ENCODE results near the gene POLG2. TPM values are rescaled to one million over a fixed set of nuclear protein-coding genes. Genes with fewer than 3 reads are reported as not detected.
A peak's percentile ranks its signal among the peaks of the same experiment; 100 is the strongest.

Gene POLG2
- total RNA-seq, 1 experiment from 2014 or later = 20.3 TPM

GRCh38 chr17:64448665-64449512, 48.0 kb downstream of the POLG2 start, which contains the start of gene MILR1:
Gene MILR1 (plus strand): TSS chr17:64449115. CDS start chr17:64449169, 54 bp downstream.
- Histone ChIP-seq H3K9me3 (ENCODE audit: low read length) (no peaks in the 10 kb centered on the region), H3K9me2 (replicated peaks; ENCODE audit: low read length) (no peaks in the 10 kb centered on the region), H4K20me1 (ENCODE audit: low read length) (no peaks in the 10 kb centered on the region), H3K27ac (ENCODE audit: low read length) (peak within 1 kb of the TSS; percentile 53), H3K4me2 (ENCODE audit: low read length) (peak within 1 kb of the TSS; percentile 56), H3K27me3 (ENCODE audit: low read length) (no peaks in the 10 kb centered on the region), H2AFZ (ENCODE audit: low read length) (peak within 1 kb of the TSS; percentile 47), H3K79me2 (ENCODE audit: low read length) (no peaks in the 10 kb centered on the region), H3K4me3 (ENCODE audit: low read length) (peak within 1 kb of the TSS; percentile 10), H3F3A (ENCODE audit: low read length, unreplicated experiment) (no peaks in the 10 kb centered on the region), H3K36me3 (ENCODE audit: low read depth, low read length) (no peaks in the 10 kb centered on the region), H3K4me1 (ENCODE audit: insufficient read depth, low read length) (peaks cover 17% of the 10 kb centered on the region), H3K9ac (ENCODE audit: low read length) (no peak within 1 kb of the TSS)
- TSS peak; percentile 68 for BruUV-seq (replicated peaks)
- no peak for TF ChIP-seq CTCF (conservative IDR thresholded peaks at IDR 0.05; ENCODE audit: low read depth, low read length)
- TF ChIP-seq EZH2 (IDR thresholded peaks at IDR 0.05; ENCODE audit: low read length, unreplicated experiment) = no peak
- no peak for TF ChIP-seq EZH2phosphoT487 (IDR thresholded peaks at IDR 0.05; ENCODE audit: borderline replicate concordance, low read length)
- ATAC-seq (peak; percentile 97), DNase-seq (peak; percentile 90)
- CTCF ChIA-PET = interaction anchor here (0.5 kb wide), 1 partner anchor 541 kb away, joined by 3 read pairs; no protein-coding TSS in a partner anchor
- POLR2A ChIA-PET (ENCODE audit: unreplicated experiment) = no interaction called here
- intact Hi-C loops (cut with micrococcal nuclease) = no loop called here

GRCh38 chr17:64447526-64447925, 49.3 kb downstream of the POLG2 start:
- Histone ChIP-seq H3K79me2 (ENCODE audit: low read length) (no peaks in the 10 kb centered on the region), H3K4me1 (ENCODE audit: insufficient read depth, low read length) (peaks cover 31% of the 10 kb centered on the region)
- CTCF ChIA-PET = no interaction called here

More at GRCh38 chr17:64447526-64447925, 49.3 kb downstream of the POLG2 start:
- intact Hi-C loops (cut with micrococcal nuclease) = no loop called here
- H3F3A ChIP-seq (ENCODE audit: low read length, unreplicated experiment) = peaks cover 3% of the 10 kb centered on the region
- no peaks in the 10 kb centered on the region for H3K9me2 ChIP-seq (replicated peaks; ENCODE audit: low read length)
- H2AFZ ChIP-seq (ENCODE audit: low read length) = no peak overlapping the region
- H3K27me3 ChIP-seq (ENCODE audit: low read length) = no peaks in the 10 kb centered on the region
- no peaks in the 10 kb centered on the region for H3K9me3 ChIP-seq (ENCODE audit: low read length)
- no peak for DNase-seq
- no peaks in the 10 kb centered on the region for H4K20me1 ChIP-seq (ENCODE audit: low read length)
- no peak overlapping the region for H3K9ac ChIP-seq (ENCODE audit: low read length)
- POLR2A ChIA-PET (ENCODE audit: unreplicated experiment) = no interaction called here
- BruUV-seq (replicated peaks) = no TSS peak
- TF ChIP-seq EZH2phosphoT487 (IDR thresholded peaks at IDR 0.05; ENCODE audit: borderline replicate concordance, low read length) (no peak), CTCF (conservative IDR thresholded peaks at IDR 0.05; ENCODE audit: low read depth, low read length) (no peak), EZH2 (IDR thresholded peaks at IDR 0.05; ENCODE audit: low read length, unreplicated experiment) (no peak)
- no peak overlapping the region for H3K4me3 ChIP-seq (ENCODE audit: low read length)
- H3K27ac ChIP-seq (ENCODE audit: low read length) = no peak overlapping the region
- ATAC-seq = no peak
- no peaks in the 10 kb centered on the region for H3K36me3 ChIP-seq (ENCODE audit: low read depth, low read length)
- no peak overlapping the region for H3K4me2 ChIP-seq (ENCODE audit: low read length)
